HS-27A (cell line): ENCODE measurements around the gene TERB2.
"Not testable (repeated sequence)": the region's sequence is repeated elsewhere in the genome, so short reads cannot be mapped to it uniquely, and the experiment has no call there.

ENCODE experiments used
- DNase-seq: peaks from one replicate; pipeline ENCODE4 v3.0.0-alpha.2; 2012; ENCODE audit warnings: low read depth, missing footprints

TERB2 gene

GRCh38 chr15:45003731-45004410 is 47.4 kb downstream of the TERB2 start:
- DNase-seq = not testable (repeated sequence)

GRCh38 chr15:45004590-45005175 is 48.2 kb downstream of the TERB2 start:
- not testable (repeated sequence) for DNase-seq

GRCh38 chr15:45009046-45009445 is 52.6 kb downstream of the TERB2 start:
- DNase-seq = no peak

- not testable (repeated sequence) for DNase-seq
Measured at GRCh38 chr15:45015114-45015513, 58.6 kb downstream of the TERB2 start.

GRCh38 chr15:45020222-45020900 is 63.9 kb downstream of the TERB2 start:
- DNase-seq = not testable (repeated sequence)

- not testable (repeated sequence) for DNase-seq
Measured at GRCh38 chr15:45020901-45021259, 64.4 kb downstream of the TERB2 start.

GRCh38 chr15:45021348-45021747 is 64.9 kb downstream of the TERB2 start:
- DNase-seq = no peak

GRCh38 chr15:45022871-45023658 is 66.6 kb downstream of the TERB2 start, which contains the start of gene SORD:
SORD (plus strand) TSS chr15:45023195; CDS start chr15:45023284, 89 bp downstream.
- DNase-seq = peak; percentile 72

GRCh38 chr15:45023659-45024225 is 67.3 kb downstream of the TERB2 start:
- DNase-seq = peak; percentile 7

GRCh38 chr15:45024649-45025048 is 68.2 kb downstream of the TERB2 start:
- DNase-seq = not testable (repeated sequence)

- DNase-seq = not testable (repeated sequence)
Measured at GRCh38 chr15:45025627-45026026, 69.1 kb downstream of the TERB2 start.

- no peak for DNase-seq
Measured at GRCh38 chr15:45026651-45027190, 70.2 kb downstream of the TERB2 start.

- no peak for DNase-seq
Measured at GRCh38 chr15:45027220-45027619, 70.7 kb downstream of the TERB2 start.
